GM18909 (cell line): ENCODE data around the gene NDUFA3.

Source experiments
- ATAC-seq: cut with Tn5 transposase; IDR thresholded peaks from one replicate; pipeline ENCODE4 v1.9.1; 2021; ENCODE audit warnings: mild to moderate bottlenecking; ENCODE audit not compliant: unreplicated experiment, poor library complexity

The NDUFA3 gene

DNA sequence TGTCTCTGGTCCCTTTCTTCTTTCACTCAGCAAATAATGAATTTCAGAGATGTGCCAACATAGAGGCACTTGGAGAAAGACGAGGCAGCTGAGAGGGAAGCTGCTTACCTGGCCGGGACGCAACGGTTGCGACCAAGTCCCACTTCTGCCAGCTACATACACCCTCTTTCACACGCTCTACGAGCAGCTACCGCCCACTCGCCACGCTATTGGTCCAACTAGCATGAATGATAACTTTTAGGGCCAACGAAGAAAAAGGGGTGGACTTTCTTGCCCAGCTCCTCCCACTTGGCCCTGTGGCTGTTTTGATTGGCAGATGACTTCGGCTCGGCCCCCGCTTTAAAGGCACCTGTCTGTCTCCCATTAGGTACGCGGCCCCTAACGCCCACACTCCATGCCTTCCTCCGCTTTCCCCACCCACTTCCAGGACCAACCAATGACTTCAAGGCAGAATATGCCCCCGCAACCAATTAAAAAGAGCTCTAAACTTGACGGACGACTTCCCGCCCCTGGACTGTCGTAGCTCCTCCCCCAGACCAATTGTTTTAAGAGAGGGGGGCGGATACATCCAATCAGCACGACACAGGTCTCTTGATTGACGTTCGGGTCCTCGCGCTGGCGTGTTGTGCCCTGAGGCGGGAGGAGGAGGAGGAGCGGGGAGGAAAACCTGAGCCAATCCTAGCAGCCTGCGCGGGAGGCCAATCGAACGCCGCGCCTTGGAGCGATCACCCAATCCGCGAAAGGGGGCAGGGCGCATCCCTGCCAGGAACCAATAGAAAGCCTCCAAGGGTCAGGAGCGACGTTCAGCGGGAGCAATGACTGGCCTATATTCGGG, 34.4 kb downstream of the NDUFA3 start:
- ATAC-seq, result peak; percentile 82

DNA sequence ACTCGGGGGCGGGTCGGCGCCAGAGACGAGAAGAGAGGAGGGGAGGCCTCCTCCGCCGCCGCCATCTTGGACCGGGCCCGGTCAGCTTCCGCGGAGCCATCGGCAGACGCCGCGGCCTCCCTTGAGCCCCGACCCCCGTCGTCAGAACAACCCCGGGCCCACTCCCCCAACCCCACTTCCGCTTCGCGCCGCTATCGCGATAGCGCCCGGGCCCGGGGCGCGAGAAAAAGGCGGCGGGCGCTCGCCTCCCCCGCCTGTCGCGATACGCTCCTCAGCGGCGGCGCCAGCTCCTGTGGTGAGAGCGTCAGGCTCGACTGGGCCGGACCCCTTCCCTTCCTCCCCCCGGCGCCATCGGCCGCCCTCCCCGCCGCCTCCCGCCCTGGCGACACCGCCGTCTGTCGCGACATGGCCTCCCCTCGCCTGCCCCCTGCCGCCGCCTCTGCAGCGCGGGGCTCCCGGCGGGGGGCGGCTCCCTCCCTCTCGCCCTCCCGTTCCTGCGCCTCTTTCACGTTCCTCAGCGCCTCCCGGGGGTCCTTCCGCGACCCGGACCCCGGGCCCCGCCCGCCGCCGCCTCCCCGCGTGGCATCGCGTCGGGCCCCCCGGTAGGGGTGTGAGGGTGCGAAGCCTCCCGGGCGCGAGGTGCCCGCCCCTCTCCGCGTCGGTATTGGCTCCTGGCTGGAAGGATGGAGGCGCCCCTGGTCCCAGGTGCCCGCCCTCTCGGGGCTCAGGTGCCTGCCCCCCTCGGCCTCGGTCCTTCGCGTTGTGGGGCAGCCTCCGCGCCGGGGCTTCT, 35.2 kb downstream of the NDUFA3 start, which contains the start of gene CNOT3:
Gene CNOT3, plus strand, starts transcription at position 64 of the 790 bp plus-strand sequence. CDS start 5,217 bp downstream, outside the sequence.
- no peak for ATAC-seq

DNA sequence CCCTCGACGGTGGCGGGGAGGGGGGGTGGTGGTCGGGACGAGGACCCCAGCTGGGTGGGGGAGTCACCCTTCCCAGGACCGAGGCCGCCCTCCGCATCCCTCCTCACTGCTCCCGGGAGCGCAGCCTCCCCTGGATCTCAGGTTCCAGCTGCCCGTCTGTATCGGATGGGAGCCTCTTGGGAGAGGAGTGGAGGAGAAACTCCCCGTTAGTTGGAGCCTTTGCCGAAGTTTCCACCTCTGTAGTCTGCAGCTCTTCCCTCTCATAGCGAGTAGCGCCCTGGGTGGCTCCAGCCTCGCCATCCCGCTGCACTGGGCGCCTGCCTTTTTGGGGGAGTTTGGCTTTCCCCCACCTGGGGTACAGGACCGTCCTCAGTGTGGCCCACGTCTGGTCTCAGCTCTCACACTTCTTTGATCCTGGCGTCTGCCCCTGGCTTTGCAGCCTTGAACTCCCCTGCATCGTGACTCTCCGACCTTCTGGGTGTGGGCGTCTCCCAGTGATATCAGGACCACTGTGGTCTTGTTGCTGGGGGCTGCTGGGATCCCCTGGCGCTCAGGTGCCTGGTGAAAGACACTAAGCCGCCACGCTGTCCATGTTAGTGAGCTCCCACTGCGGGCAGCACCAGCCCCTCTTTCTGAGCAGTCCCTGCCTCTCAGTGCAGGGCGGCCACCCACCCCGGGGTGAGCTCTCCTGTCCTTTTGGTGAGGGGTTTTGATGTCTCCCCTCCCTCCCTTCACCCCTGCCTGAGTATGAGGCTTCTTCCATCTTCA, 36.0 kb downstream of the NDUFA3 start:
- ATAC-seq, result no peak

DNA sequence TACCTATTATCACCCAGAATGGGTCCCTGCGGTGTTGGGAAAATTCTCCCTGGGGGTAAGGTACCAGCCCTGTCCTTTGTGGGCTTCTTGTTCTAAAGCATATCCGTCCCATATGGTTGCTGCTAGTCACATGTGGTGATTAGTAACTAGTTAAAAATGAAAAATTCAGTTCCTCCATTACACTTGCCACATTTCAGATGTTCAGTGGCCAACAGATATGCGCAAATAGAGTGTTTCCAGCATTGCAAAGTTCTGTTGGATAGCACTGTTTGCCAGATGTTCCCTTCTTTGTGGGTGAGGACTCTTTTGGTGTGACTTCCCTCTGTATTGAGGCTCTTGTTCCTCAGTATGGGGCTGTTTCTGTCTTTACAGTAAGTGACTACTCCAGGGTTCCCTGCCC, 38.7 kb downstream of the NDUFA3 start:
- ATAC-seq, result no peak

DNA sequence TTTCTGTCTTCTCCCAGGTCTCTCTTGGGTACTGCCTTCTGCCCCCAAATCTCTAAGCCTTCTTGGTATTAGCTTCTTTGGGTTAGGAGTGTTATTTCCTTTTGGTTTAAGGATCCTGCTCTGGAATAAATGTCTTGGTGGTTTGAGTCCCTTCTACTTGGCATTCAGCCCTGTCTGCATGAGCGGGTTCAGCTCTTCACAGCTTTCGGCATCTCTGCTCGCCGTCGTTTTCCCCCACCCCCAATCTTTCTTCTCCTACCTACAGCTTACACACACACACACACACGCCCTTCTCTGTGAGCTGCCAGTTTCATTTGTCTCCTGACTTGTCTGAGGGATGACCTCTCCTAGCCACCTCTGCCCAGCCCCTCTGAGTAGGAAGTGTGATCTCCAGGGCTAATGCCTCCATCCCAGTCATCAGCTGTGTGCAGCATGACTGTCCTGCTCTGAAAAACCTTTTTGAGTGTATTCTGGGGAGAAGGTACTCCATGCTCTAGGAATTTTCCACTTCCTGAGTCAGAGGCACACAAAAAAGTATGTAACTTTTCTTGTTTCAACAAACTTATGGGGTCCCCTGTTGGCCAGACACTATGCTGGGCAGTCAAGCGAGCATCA, 39.6 kb downstream of the NDUFA3 start:
- no peak for ATAC-seq

DNA sequence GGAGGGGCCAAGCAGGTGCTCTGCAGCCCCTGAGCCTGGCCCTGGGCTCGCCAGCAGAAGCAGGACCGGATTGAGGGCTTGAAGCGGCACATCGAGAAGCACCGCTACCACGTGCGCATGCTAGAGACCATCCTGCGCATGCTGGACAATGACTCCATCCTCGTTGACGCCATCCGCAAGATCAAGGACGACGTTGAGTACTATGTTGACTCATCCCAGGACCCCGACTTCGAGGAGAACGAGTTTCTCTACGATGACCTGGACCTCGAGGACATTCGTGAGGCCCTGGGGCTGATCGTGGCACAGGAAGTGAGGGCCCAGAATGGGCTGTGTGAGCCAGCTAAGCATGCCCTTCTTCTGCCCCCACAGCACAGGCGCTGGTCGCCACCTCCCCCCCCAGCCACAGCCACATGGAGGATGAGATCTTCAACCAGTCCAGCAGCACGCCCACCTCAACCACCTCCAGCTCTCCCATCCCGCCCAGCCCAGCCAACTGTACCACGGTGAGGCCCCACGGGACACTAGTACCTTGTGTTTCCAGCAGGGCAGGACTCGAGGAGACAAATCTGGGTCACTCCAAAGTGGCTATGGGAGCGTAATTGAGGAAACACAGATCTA, 43.0 kb downstream of the NDUFA3 start:
- ATAC-seq, result no peak

GRCh38 chr19:54147676-54148075, 45.0 kb downstream of the NDUFA3 start:
- no peak for ATAC-seq

DNA sequence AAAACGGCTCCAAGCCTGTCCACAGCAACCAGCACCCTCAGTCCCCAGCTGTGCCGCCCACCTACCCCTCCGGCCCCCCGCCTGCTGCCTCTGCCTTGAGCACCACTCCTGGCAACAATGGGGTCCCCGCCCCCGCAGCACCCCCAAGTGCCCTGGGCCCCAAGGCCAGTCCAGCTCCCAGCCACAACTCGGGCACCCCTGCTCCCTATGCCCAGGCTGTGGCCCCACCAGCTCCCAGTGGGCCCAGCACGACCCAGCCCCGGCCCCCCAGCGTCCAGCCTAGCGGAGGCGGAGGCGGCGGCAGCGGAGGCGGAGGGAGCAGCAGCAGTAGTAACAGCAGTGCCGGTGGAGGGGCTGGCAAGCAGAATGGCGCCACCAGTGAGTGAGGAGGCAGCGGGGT, 45.5 kb downstream of the NDUFA3 start:
- no peak for ATAC-seq

GRCh38 chr19:54149021-54149812, 46.6 kb downstream of the NDUFA3 start:
- no peak for ATAC-seq

GRCh38 chr19:54151362-54152035, 48.8 kb downstream of the NDUFA3 start:
- ATAC-seq, result no peak

- no peak for ATAC-seq
These were observed 49.6 kb downstream of the NDUFA3 start for GRCh38 chr19:54152267-54152666.

DNA sequence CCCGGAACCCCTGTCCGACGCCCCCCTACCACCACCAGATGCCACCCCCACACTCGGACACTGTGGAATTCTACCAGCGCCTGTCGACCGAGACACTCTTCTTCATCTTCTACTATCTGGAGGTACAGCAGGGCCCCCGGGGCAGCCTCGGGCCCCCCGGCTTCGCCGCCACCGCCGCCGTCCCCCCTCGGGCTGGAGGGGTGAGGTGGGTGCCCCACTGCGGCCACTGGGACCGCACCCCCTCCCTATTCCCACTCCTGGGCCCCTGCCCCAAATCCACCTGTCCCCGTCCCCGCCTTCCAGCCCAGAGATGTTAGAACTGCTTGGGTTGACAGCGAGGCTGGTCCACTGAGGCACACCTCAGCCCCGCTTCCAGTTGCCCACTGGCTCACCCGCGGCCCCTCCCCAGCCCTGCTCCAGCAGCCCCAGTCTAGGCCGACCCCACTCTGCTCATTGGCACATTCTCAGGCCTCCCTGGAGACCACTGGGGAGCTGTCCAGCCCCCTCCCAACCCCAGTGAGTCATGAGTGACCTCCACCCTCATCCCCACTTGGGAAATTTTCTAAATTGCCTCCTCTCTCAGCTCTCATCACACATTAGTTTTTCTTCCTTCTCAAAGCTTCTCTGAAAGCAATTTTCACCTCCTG, 50.3 kb downstream of the NDUFA3 start:
- ATAC-seq, result no peak

- no peak for ATAC-seq
These were observed 51.2 kb downstream of the NDUFA3 start for GRCh38 chr19:54153731-54154326.

GRCh38 chr19:54154603-54155345, 52.1 kb downstream of the NDUFA3 start:
- ATAC-seq, result no peak

DNA sequence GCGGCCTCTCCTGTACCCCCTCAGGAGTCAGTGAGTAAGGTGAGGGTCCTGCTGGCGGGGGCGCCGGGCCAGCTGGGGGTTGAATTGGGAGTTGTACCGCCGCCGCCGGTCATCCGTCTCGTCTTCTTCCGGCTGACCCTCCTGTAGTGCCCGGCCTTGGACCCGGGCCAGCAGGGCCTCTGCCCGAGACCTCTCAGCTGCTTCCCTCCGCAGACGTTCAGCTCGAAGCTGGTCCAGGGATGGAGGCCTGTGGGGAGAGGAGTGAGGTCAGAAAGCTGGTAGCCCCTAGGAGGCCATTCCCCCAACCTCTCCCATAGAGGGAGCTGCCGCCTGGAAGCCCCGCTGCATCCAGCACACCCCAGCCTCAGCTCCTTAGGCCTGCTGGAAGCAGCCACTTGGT, 53.0 kb downstream of the NDUFA3 start:
- no peak for ATAC-seq

DNA sequence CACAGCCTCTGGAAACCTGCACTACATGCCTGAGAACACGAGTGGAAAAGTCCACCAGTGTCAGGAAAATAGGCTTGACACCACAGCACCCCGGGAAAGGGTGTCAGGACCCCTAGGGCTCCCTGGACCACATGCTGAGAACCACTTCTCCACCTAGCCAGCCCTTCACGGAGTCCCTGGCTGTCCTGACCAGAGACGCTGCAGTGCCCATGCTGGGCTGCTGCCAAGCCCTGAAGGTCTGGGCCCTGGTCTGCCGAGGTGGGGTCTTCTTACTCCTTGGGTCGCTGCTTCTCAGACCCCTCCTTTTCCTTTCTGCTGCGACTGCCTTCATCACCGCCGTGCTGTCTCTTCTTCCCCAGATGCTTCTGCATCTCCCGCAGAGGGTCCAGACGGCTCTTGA, 53.8 kb downstream of the NDUFA3 start:
- ATAC-seq, result no peak

DNA sequence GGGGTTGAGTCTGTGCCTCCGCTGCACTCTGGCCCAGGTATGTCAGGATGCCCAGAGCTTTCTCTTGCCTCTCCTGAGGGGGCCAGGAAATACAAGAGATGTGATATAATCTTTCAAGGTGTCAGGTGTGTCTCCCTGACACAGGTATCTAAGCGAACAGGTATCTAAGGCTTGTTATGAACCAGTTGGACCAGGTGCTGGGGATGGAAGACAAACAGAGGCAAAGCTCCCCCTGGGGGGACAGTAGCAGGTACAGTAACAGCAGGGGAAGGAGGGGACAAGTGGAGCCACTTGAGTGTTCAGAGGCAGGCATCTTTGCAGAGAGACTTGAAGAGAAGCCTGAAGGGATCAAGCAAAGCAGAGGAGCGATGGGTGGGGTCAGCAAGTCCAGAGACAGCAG, 54.3 kb downstream of the NDUFA3 start:
- ATAC-seq, result no peak
